Measurements from ENCODE around the gene ALB. TPM values are rescaled to one million over a fixed set of nuclear protein-coding genes. Genes with fewer than 3 reads are reported as not detected.

ALB gene
- total RNA-seq, 4 donors from 2014 or later: 0.32 TPM; not detected in 3

- 72% methylated on average over 5 of the region's 5 CpGs for WGBS
- Histone ChIP-seq H3K27me3 (no peaks in the 10 kb centered on the region), H3K36me3 (no peaks in the 10 kb centered on the region), H3K9me3 (no peaks in the 10 kb centered on the region), H3K27ac (replicated peaks in 1 of 4) (no peak overlapping the region), H3K4me3 (no peak overlapping the region), H3K4me1 (no peaks in the 10 kb centered on the region)
- TF ChIP-seq POLR2AphosphoS5 (IDR thresholded peaks at IDR 0.05): no peak
- TF ChIP-seq, protein P1, sequence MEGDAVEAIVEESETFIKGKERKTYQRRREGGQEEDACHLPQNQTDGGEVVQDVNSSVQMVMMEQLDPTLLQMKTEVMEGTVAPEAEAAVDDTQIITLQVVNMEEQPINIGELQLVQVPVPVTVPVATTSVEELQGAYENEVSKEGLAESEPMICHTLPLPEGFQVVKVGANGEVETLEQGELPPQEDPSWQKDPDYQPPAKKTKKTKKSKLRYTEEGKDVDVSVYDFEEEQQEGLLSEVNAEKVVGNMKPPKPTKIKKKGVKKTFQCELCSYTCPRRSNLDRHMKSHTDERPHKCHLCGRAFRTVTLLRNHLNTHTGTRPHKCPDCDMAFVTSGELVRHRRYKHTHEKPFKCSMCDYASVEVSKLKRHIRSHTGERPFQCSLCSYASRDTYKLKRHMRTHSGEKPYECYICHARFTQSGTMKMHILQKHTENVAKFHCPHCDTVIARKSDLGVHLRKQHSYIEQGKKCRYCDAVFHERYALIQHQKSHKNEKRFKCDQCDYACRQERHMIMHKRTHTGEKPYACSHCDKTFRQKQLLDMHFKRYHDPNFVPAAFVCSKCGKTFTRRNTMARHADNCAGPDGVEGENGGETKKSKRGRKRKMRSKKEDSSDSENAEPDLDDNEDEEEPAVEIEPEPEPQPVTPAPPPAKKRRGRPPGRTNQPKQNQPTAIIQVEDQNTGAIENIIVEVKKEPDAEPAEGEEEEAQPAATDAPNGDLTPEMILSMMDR (IDR thresholded peaks at IDR 0.05): no peak
- TF ChIP-seq EP300 (IDR thresholded peaks at IDR 0.05): no peak
- TF ChIP-seq POLR2A (IDR thresholded peaks at IDR 0.05; ENCODE audit: low read depth): no peak
- intact Hi-C loops (cut with DNase I): no loop called here
- DNase-seq (ENCODE audit: extremely low spot score): no peak
Measured at GRCh38 chr4:73432169-73433000, 28.3 kb downstream of the ALB start.

DNA sequence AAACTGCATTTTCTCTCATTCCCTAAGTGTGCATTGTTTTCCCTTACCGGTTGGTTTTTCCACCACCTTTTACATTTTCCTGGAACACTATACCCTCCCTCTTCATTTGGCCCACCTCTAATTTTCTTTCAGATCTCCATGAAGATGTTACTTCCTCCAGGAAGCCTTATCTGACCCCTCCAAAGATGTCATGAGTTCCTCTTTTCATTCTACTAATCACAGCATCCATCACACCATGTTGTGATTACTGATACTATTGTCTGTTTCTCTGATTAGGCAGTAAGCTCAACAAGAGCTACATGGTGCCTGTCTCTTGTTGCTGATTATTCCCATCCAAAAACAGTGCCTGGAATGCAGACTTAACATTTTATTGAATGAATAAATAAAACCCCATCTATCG, 29.1 kb downstream of the ALB start:
- Histone ChIP-seq H3K36me3 (no peaks in the 10 kb centered on the region), H3K27me3 (no peaks in the 10 kb centered on the region), H3K4me3 (no peak overlapping the region), H3K4me1 (no peaks in the 10 kb centered on the region), H3K9me3 (no peaks in the 10 kb centered on the region), H3K27ac (replicated peaks in 1 of 4) (no peak overlapping the region)
- TF ChIP-seq, protein P1 (IDR thresholded peaks at IDR 0.05): no peak
- no peak for TF ChIP-seq POLR2A (IDR thresholded peaks at IDR 0.05; ENCODE audit: low read depth)
- no peak for TF ChIP-seq EP300 (IDR thresholded peaks at IDR 0.05)
- no peak for TF ChIP-seq POLR2AphosphoS5 (IDR thresholded peaks at IDR 0.05)
- no peak for DNase-seq (ENCODE audit: extremely low spot score)
- WGBS: 72% methylated on average over 2 of the region's 2 CpGs
- intact Hi-C loops (cut with DNase I): no loop called here

DNA sequence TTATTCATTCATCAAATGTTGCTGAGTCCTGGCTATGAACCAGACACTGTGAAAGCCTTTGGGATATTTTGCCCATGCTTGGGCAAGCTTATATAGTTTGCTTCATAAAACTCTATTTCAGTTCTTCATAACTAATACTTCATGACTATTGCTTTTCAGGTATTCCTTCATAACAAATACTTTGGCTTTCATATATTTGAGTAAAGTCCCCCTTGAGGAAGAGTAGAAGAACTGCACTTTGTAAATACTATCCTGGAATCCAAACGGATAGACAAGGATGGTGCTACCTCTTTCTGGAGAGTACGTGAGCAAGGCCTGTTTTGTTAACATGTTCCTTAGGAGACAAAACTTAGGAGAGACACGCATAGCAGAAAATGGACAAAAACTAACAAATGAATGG, 30.2 kb downstream of the ALB start:
- no peak for TF ChIP-seq EP300 (IDR thresholded peaks at IDR 0.05)
- TF ChIP-seq, protein P1 (IDR thresholded peaks at IDR 0.05): peak in 2 of 3 experiments; percentile 9 to 25
- H3K27me3 ChIP-seq: no peaks in the 10 kb centered on the region
- H3K4me3 ChIP-seq: no peak overlapping the region
- no peak for DNase-seq (ENCODE audit: extremely low spot score)
- no peaks in the 10 kb centered on the region for H3K4me1 ChIP-seq
- intact Hi-C loops (cut with DNase I): no loop called here
- H3K9me3 ChIP-seq: no peaks in the 10 kb centered on the region
- H3K36me3 ChIP-seq: no peaks in the 10 kb centered on the region
- 50% methylated on average over 3 of the region's 3 CpGs for WGBS
- no peak overlapping the region for H3K27ac ChIP-seq (replicated peaks in 1 of 4)

DNA sequence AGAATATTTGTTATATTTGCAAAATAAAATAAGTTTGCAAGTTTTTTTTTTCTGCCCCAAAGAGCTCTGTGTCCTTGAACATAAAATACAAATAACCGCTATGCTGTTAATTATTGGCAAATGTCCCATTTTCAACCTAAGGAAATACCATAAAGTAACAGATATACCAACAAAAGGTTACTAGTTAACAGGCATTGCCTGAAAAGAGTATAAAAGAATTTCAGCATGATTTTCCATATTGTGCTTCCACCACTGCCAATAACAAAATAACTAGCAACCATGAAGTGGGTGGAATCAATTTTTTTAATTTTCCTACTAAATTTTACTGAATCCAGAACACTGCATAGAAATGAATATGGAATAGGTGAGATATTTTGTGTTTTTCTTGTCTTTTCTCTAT, 31.9 kb downstream of the ALB start, which contains the start of gene AFP:
AFP (plus strand) TSS at position 238 of the 400 bp plus-strand sequence; CDS start at position 280, 42 bp downstream.
- no peak within 1 kb of the TSS for H3K4me3 ChIP-seq
- WGBS: 88% methylated on average over 1 of the region's 1 CpG
- intact Hi-C loops (cut with DNase I): no loop called here
- H3K36me3 ChIP-seq: no peaks in the 10 kb centered on the region
- H3K4me1 ChIP-seq: no peaks in the 10 kb centered on the region
- H3K27ac ChIP-seq (replicated peaks in 1 of 4): no peak within 1 kb of the TSS
- no peaks in the 10 kb centered on the region for H3K27me3 ChIP-seq
- H3K9me3 ChIP-seq: no peaks in the 10 kb centered on the region
- DNase-seq (ENCODE audit: extremely low spot score): no peak
- TF ChIP-seq POLR2AphosphoS5 (IDR thresholded peaks at IDR 0.05): no peak

- Histone ChIP-seq H3K27me3 (no peaks in the 10 kb centered on the region), H3K9me3 (no peaks in the 10 kb centered on the region), H3K4me3 (no peak overlapping the region), H3K27ac (replicated peaks in 1 of 4) (no peak overlapping the region), H3K36me3 (no peaks in the 10 kb centered on the region), H3K4me1 (no peaks in the 10 kb centered on the region)
- intact Hi-C loops (cut with DNase I): no loop called here
- WGBS: 70% methylated on average over 3 of the region's 3 CpGs
- TF ChIP-seq, protein P1 (IDR thresholded peaks at IDR 0.05): no peak
- no peak for TF ChIP-seq POLR2A (IDR thresholded peaks at IDR 0.05; ENCODE audit: low read depth)
- no peak for DNase-seq (ENCODE audit: extremely low spot score)
Measured at GRCh38 chr4:73436674-73437557, 32.8 kb downstream of the ALB start.

All from esophagus muscularis mucosa (tissue), 4 donors.